H9 (cell line): ENCODE measurements around the gene THSD1. TPM values are rescaled to one million over a fixed set of nuclear protein-coding genes. Genes with fewer than 3 reads are reported as not detected.

ENCODE experiments used
- DNase-seq: peaks from one replicate; pipeline ENCODE4 v3.0.0-alpha.2; 2017
- H2AFZ ChIP-seq: one replicate; pipeline ENCODE4 v1.6.1; 2013; ENCODE audit warnings: mild to moderate bottlenecking, low read length, control low read depth, moderate library complexity
- H2AK5ac ChIP-seq: 2 replicates; pipeline ENCODE4 v1.6.1; 2013; ENCODE audit warnings: low read length, control low read depth, mixed read lengths; ENCODE audit not compliant: insufficient read length
- H2BK120ac ChIP-seq: one replicate; pipeline ENCODE4 v1.6.1; 2013; ENCODE audit warnings: low read depth, mild to moderate bottlenecking, low read length, control low read depth, inconsistent platforms; ENCODE audit not compliant: poor library complexity, severe bottlenecking
- H2BK12ac ChIP-seq: 2 replicates; pipeline ENCODE4 v1.6.1; 2013; ENCODE audit warnings: low read length, control low read depth, mixed read lengths, low read depth; ENCODE audit not compliant: insufficient read length
- H2BK15ac ChIP-seq: 2 replicates; pipeline ENCODE4 v1.6.1; 2013; ENCODE audit warnings: low read depth, low read length, control low read depth
- H2BK20ac ChIP-seq: one replicate; pipeline ENCODE4 v1.6.1; 2013; ENCODE audit warnings: low read depth, mild to moderate bottlenecking, low read length, control low read depth, inconsistent platforms; ENCODE audit not compliant: poor library complexity, severe bottlenecking
- H2BK5ac ChIP-seq: 2 replicates; pipeline ENCODE4 v1.6.1; 2013; ENCODE audit warnings: low read length, control low read depth, mixed read lengths; ENCODE audit not compliant: insufficient read length
- H3K14ac ChIP-seq: 2 replicates; pipeline ENCODE4 v1.6.1; 2013; ENCODE audit warnings: low read length, control low read depth; ENCODE audit not compliant: insufficient read depth
- H3K18ac ChIP-seq: 2 replicates; pipeline ENCODE4 v1.6.1; 2013; ENCODE audit warnings: low read depth, mild to moderate bottlenecking, mixed read lengths, low read length, control low read depth; ENCODE audit not compliant: insufficient read length
- H3K23ac ChIP-seq: 2 replicates; pipeline ENCODE4 v1.6.1; 2013; ENCODE audit warnings: low read length, control low read depth, mixed read lengths, low read depth; ENCODE audit not compliant: insufficient read length
- H3K23me2 ChIP-seq: 2 replicates; pipeline ENCODE4 v1.6.1; 2013; ENCODE audit warnings: low read depth, mild to moderate bottlenecking, mixed read lengths, low read length, control low read depth; ENCODE audit not compliant: insufficient read length, poor library complexity, severe bottlenecking
- H3K27ac ChIP-seq: 2 replicates; pipeline ENCODE4 v1.5.1; 2013; ENCODE audit warnings: low read length, control low read depth, mixed read lengths, low read depth; ENCODE audit not compliant: insufficient read length
- H3K27me3 ChIP-seq: 2 replicates; pipeline ENCODE4 v1.6.1; 2013; ENCODE audit warnings: low read length, control low read depth, inconsistent platforms; ENCODE audit not compliant: insufficient read depth
- H3K4ac ChIP-seq: 2 replicates; pipeline ENCODE4 v1.6.1; 2013; ENCODE audit warnings: low read depth, mild to moderate bottlenecking, control low read depth, inconsistent platforms, low read length, moderate library complexity
- H3K4me1 ChIP-seq: 2 replicates; pipeline ENCODE4 v1.6.1; 2013; ENCODE audit warnings: low read length, control low read depth, inconsistent platforms; ENCODE audit not compliant: insufficient read depth
- H3K4me2 ChIP-seq: 2 replicates; pipeline ENCODE4 v1.6.1; 2013; ENCODE audit warnings: low read length, control low read depth, mixed read lengths; ENCODE audit not compliant: insufficient read length, insufficient read depth
- H3K56ac ChIP-seq: 2 replicates; pipeline ENCODE4 v1.6.1; 2013; ENCODE audit warnings: low read depth, mild to moderate bottlenecking, mixed read lengths, low read length, control low read depth; ENCODE audit not compliant: insufficient read length
- H3K79me1 ChIP-seq: 2 replicates; pipeline ENCODE4 v1.6.1; 2013; ENCODE audit warnings: low read depth, mild to moderate bottlenecking, moderate library complexity, low read length, control low read depth, inconsistent platforms; ENCODE audit not compliant: insufficient read depth, poor library complexity, severe bottlenecking
- H3K79me2 ChIP-seq: 2 replicates; pipeline ENCODE4 v1.6.1; 2013; ENCODE audit warnings: low read length, control low read depth, inconsistent platforms; ENCODE audit not compliant: insufficient read depth
- H3K9ac ChIP-seq: 2 replicates; pipeline ENCODE4 v1.6.1; 2013; ENCODE audit warnings: low read length, control low read depth, mixed read lengths; ENCODE audit not compliant: insufficient read length; ENCODE audit errors: extremely low read depth
- H3K9me3 ChIP-seq: one replicate; pipeline ENCODE4 v1.6.1; 2013; ENCODE audit warnings: low read depth, low read length, inconsistent platforms; ENCODE audit not compliant: control insufficient read depth
- H3T11ph ChIP-seq: one replicate; pipeline ENCODE4 v1.6.1; 2013; ENCODE audit warnings: mild to moderate bottlenecking, low read length, control low read depth, inconsistent platforms
- H4K20me1 ChIP-seq: one replicate; pipeline ENCODE4 v1.6.1; 2013; ENCODE audit not compliant: control insufficient read depth, insufficient read length, insufficient read depth
- H4K5ac ChIP-seq: 2 replicates; pipeline ENCODE4 v1.6.1; 2013; ENCODE audit warnings: low read depth, mild to moderate bottlenecking, mixed read lengths, low read length, control low read depth; ENCODE audit not compliant: insufficient read length
- H4K8ac ChIP-seq: replicated peaks from 2 replicates; pipeline ENCODE4 v1.6.1; 2013; ENCODE audit warnings: low read length, control low read depth, mixed read lengths, low read depth; ENCODE audit not compliant: insufficient read length
- H4K91ac ChIP-seq: 2 replicates; pipeline ENCODE4 v1.6.1; 2013; ENCODE audit warnings: low read depth, mild to moderate bottlenecking, moderate library complexity, mixed read lengths, low read length, control low read depth; ENCODE audit not compliant: insufficient read length
- H3K27ac Mint-ChIP-seq, 3 experiments: 2 replicates in 2 of 3; 3 replicates in 1 of 3; pipeline ENCODE4 v1.8.0; 2020 to 2021; ENCODE audit warnings: mixed read lengths in 3 of 3, mild to moderate bottlenecking in 1 of 3, moderate library complexity in 1 of 3
- H3K27me3 Mint-ChIP-seq: 2 replicates; pipeline ENCODE4 v1.8.0; 2021; ENCODE audit warnings: low read depth, mild to moderate bottlenecking, moderate library complexity, mixed read lengths
- H3K36me3 Mint-ChIP-seq, 3 experiments: 2 replicates in 2 of 3; 3 replicates in 1 of 3; pipeline ENCODE4 v1.8.0; 2020 to 2021; ENCODE audit warnings: low read depth in 3 of 3, mixed read lengths in 3 of 3; ENCODE audit not compliant: insufficient read depth in 1 of 3
- H3K4me1 Mint-ChIP-seq, 2 experiments: 2 replicates each; pipeline ENCODE4 v1.8.0; 2020; ENCODE audit warnings: mixed read lengths in 2 of 2
- H3K4me3 Mint-ChIP-seq, 2 experiments: 2 replicates in 1 of 2; 3 replicates in 1 of 2; pipeline ENCODE4 v1.8.0; 2020 to 2021; ENCODE audit warnings: mild to moderate bottlenecking in 2 of 2, mixed read lengths in 2 of 2, moderate library complexity in 1 of 2
- H3K9me3 Mint-ChIP-seq, 2 experiments: 2 replicates in 1 of 2; 3 replicates in 1 of 2; pipeline ENCODE4 v1.8.0; 2020; ENCODE audit warnings: mild to moderate bottlenecking in 2 of 2, mixed read lengths in 2 of 2, moderate library complexity in 1 of 2
- WGBS: extraction: QIAGEN DNeasy Blood & Tissue Kit; methylation state at CpG from one replicate; pipeline ENCODE4 v1.1.7; 2013; ENCODE audit warnings: missing lambda C conversion rate, low lambda C conversion rate, mixed read lengths; ENCODE audit not compliant: insufficient read length; ENCODE audit errors: extremely low coverage; 5-methylcytosine and 5-hydroxymethylcytosine counted together
- total RNA-seq: library from RNA; stranded (reverse); gene quantifications from 2 replicates; pipeline ENCODE4 v1.2.1, GENCODE V29; 2021
- TF ChIP-seq, protein P1 (sequence below): fragments of 200-600 bp; sonication (generic); conservative IDR thresholded peaks from 3 replicates; pipeline ENCODE4 v1.8.0; 2021; ENCODE audit warnings: antibody characterized with exemption, mild to moderate bottlenecking

THSD1 gene
- total RNA-seq, 1 experiment from 2014 or later = 0.22 TPM

DNA sequence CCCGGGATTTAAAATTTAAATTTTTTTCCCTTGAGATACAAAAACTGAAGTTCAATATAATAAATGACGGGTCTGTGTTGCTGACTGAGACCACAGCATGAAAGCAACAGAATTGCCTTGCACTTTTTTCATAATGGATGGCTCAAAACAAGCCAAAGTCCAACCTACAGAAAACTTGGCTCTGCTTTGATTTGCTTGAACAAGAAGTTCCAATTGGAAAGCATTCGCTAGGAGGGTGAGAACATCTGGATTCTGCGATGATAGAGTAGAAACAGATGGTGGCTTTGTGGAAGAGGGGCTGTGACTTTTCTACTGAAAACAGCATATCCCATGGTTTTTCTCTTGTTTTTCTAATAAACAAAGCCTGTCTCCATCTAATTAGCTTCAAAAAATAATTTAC, 46.4 kb downstream of the THSD1 start:
- no peaks in the 10 kb centered on the region for H3K4me1 Mint-ChIP-seq
- Histone ChIP-seq H3T11ph (no peak overlapping the region), H3K79me2 (no peaks in the 10 kb centered on the region), H3K4ac (no peak overlapping the region), H3K4me1 (no peaks in the 10 kb centered on the region), H3K23ac (no peak overlapping the region), H4K20me1 (no peaks in the 10 kb centered on the region), H3K79me1 (no peaks in the 10 kb centered on the region), H3K27ac (no peak overlapping the region), H3K14ac (no peak overlapping the region), H2BK12ac (no peak overlapping the region), H3K4me2 (no peak overlapping the region), H2BK20ac (no peak overlapping the region), H3K27me3 (no peaks in the 10 kb centered on the region), H3K9ac (no peak overlapping the region), H3K56ac (no peak overlapping the region), H2AK5ac (no peak overlapping the region), H4K5ac (no peak overlapping the region), H2BK15ac (no peak overlapping the region), H4K8ac (no peak overlapping the region), H4K91ac (no peak overlapping the region), H2BK120ac (no peak overlapping the region), H3K23me2 (no peaks in the 10 kb centered on the region), H3K9me3 (no peaks in the 10 kb centered on the region), H3K18ac (no peak overlapping the region), H2BK5ac (no peak overlapping the region), H2AFZ (no peak overlapping the region)
- no peak overlapping the region for H3K27ac Mint-ChIP-seq
- DNase-seq = no peak
- TF ChIP-seq, protein P1, sequence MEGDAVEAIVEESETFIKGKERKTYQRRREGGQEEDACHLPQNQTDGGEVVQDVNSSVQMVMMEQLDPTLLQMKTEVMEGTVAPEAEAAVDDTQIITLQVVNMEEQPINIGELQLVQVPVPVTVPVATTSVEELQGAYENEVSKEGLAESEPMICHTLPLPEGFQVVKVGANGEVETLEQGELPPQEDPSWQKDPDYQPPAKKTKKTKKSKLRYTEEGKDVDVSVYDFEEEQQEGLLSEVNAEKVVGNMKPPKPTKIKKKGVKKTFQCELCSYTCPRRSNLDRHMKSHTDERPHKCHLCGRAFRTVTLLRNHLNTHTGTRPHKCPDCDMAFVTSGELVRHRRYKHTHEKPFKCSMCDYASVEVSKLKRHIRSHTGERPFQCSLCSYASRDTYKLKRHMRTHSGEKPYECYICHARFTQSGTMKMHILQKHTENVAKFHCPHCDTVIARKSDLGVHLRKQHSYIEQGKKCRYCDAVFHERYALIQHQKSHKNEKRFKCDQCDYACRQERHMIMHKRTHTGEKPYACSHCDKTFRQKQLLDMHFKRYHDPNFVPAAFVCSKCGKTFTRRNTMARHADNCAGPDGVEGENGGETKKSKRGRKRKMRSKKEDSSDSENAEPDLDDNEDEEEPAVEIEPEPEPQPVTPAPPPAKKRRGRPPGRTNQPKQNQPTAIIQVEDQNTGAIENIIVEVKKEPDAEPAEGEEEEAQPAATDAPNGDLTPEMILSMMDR = no peak
- H3K27me3 Mint-ChIP-seq = no peaks in the 10 kb centered on the region
- H3K36me3 Mint-ChIP-seq = no peaks in the 10 kb centered on the region
- no peaks in the 10 kb centered on the region; a peak in 1 of 5 replicates for H3K9me3 Mint-ChIP-seq
- no CpG with 5 or more reads among the region's 4 CpGs for WGBS
- H3K4me3 Mint-ChIP-seq = no peak overlapping the region
